GM12891 (cell line): ENCODE data around the gene EML3.
A peak's percentile ranks its signal among the peaks of the same experiment; 100 is the strongest.

ENCODE experiments used
- DNase-seq: peaks from one replicate; pipeline ENCODE4 v3.0.0; 2011; ENCODE audit warnings: low spot score; ENCODE audit not compliant: insufficient read length
- FAIRE-seq: peaks from 2 replicates; lab custom pipeline; 2011; peaks lifted over from hg19 to GRCh38; lab: Jason Lieb, UNC
- PAX5 ChIP-seq: IDR thresholded peaks from 2 replicates; pipeline ENCODE4 v1.6.1; 2011; ENCODE audit warnings: low read length, moderate library complexity, mild to moderate bottlenecking; ENCODE audit not compliant: insufficient read depth, severe bottlenecking
- POLR2A ChIP-seq: IDR thresholded peaks from 2 replicates; pipeline ENCODE4 v1.6.1; 2011; ENCODE audit warnings: low read depth, low read length, control low read depth
- POLR2AphosphoS5 ChIP-seq: IDR thresholded peaks from 2 replicates; pipeline ENCODE4 v1.6.1; 2011; ENCODE audit warnings: low read depth, low read length, control low read depth
- POU2F2 ChIP-seq: IDR thresholded peaks from 2 replicates; pipeline ENCODE4 v1.6.1; 2011; ENCODE audit warnings: low read depth, mild to moderate bottlenecking, control low read depth, low read length, moderate library complexity
- SPI1 ChIP-seq: IDR thresholded peaks from 2 replicates; pipeline ENCODE4 v1.6.1; 2011; ENCODE audit warnings: low read depth, low read length, control low read depth
- TAF1 ChIP-seq: IDR thresholded peaks from 2 replicates; pipeline ENCODE4 v1.6.1; 2011; ENCODE audit warnings: low read depth, low read length, control low read depth

The EML3 gene

GRCh38 chr11:62646825-62647608 lies 34.4 kb upstream of the EML3 start:
- TF ChIP-seq SPI1, result no peak
- no peak for TF ChIP-seq POLR2AphosphoS5
- TF ChIP-seq TAF1, result no peak
- no peak for TF ChIP-seq POU2F2
- TF ChIP-seq POLR2A, result no peak
- no peak for TF ChIP-seq PAX5
- DNase-seq (no peak), FAIRE-seq (no peak)

- TF ChIP-seq TAF1 (peak; percentile 92), PAX5 (peak; percentile 35), POLR2AphosphoS5 (peak; percentile 84), SPI1 (no peak), POU2F2 (peak; percentile 77), POLR2A (peak; percentile 81)
- FAIRE-seq (peak; percentile 94), DNase-seq (peak; percentile 100)
Observed at GRCh38 chr11:62645946-62646824, 33.6 kb upstream of the EML3 start, which contains the start of gene GANAB. TSS of gene GANAB (minus strand) at chr11:62646613. CDS start at chr11:62646599, 14 bp downstream.

- TF ChIP-seq POLR2A, result no peak
- no peak for TF ChIP-seq POU2F2
- TF ChIP-seq SPI1, result no peak
- no peak for TF ChIP-seq PAX5
- TF ChIP-seq TAF1, result no peak
- TF ChIP-seq POLR2AphosphoS5, result no peak
- FAIRE-seq (peak; percentile 28), DNase-seq (no peak)
Observed at GRCh38 chr11:62645671-62645945, 33.0 kb upstream of the EML3 start.

DNA sequence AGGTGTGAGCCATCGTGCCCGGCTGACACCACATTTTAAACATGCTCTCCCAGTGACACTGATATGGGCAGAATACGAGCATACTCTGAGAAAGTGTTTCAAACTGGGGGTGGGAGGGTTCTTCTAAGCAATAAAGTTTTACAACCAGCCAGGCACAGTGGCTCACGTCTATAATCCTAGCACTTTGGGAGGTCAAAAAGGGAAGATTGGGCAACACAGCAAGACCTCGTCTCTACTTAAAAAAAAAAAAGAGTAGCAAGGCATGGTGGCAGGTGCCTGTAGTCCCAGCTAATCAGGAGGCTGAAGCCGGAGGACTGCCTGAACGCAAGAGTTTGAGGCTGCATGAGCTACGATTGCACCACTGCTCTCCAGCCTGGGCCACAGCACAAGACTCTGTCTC lies 31.6 kb upstream of the EML3 start:
- FAIRE-seq (no peak), DNase-seq (no peak)
- no peak for TF ChIP-seq POLR2A
- TF ChIP-seq SPI1, result no peak
- TF ChIP-seq POU2F2, result no peak
- no peak for TF ChIP-seq TAF1
- no peak for TF ChIP-seq POLR2AphosphoS5
- TF ChIP-seq PAX5, result no peak

GRCh38 chr11:62632492-62632891 lies 19.9 kb upstream of the EML3 start:
- FAIRE-seq (no peak), DNase-seq (no peak)
- TF ChIP-seq POU2F2, result no peak
- TF ChIP-seq PAX5, result no peak
- TF ChIP-seq POLR2AphosphoS5, result no peak
- TF ChIP-seq POLR2A, result no peak
- TF ChIP-seq SPI1, result no peak
- no peak for TF ChIP-seq TAF1

DNA sequence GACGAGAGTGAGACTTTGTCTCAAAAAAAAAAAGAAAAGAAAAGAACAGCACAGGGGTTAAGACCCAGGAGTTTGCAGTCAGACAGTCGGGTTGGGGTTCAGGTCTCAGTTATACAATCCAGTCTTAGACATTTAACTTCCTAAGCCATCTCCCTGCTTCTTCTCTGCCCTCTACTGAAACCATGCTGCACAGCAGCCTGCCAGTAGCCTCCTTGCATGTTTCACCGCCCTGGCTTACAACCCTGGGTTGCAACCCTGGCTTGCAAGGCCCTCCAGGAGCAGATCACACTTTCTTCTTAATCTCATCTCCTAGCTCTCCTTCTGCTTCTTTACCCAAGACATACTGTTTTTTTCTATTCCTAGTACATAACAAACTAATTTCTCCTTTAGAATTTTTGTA lies 15.1 kb upstream of the EML3 start:
- FAIRE-seq, result no peak

DNA sequence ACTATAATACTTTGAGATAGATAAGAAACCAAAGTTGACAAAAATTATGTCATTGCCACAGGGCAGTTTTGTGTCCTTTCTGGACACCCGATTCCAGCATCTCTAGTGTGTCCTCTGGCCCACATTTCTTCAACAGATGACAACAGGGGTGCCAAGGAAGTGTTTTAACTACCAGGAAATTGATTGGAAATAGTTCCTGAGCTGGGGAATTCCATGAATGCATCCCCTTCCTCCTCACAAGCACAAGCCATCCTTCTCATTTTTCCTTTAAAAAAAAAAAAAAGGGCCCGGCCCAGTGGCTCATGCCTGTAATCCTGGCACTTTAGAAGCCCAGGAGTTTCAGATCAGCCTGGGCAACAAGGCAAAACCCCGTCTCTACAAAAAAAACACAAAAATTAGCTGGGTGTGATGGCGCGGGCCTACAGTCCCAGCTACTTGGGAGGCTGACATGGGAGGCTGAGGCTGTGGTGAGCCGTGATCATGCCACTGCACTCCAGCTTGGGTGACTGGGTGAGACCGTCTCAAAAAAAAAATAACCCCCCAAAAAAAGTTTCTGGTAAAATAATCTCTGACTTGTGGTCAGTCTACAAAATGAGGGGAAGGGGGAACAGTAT lies 10.0 kb upstream of the EML3 start:
- DNase-seq (no peak), FAIRE-seq (no peak)
- TF ChIP-seq POLR2AphosphoS5, result no peak
- TF ChIP-seq PAX5, result no peak
- no peak for TF ChIP-seq TAF1
- TF ChIP-seq SPI1, result no peak
- TF ChIP-seq POU2F2, result no peak
- no peak for TF ChIP-seq POLR2A

More for the DNA sequence above, 15.1 kb upstream of the EML3 start:
- no peak for DNase-seq
- TF ChIP-seq PAX5 (no peak), TAF1 (no peak), POLR2AphosphoS5 (no peak), SPI1 (no peak), POLR2A (no peak), POU2F2 (no peak)

DNA sequence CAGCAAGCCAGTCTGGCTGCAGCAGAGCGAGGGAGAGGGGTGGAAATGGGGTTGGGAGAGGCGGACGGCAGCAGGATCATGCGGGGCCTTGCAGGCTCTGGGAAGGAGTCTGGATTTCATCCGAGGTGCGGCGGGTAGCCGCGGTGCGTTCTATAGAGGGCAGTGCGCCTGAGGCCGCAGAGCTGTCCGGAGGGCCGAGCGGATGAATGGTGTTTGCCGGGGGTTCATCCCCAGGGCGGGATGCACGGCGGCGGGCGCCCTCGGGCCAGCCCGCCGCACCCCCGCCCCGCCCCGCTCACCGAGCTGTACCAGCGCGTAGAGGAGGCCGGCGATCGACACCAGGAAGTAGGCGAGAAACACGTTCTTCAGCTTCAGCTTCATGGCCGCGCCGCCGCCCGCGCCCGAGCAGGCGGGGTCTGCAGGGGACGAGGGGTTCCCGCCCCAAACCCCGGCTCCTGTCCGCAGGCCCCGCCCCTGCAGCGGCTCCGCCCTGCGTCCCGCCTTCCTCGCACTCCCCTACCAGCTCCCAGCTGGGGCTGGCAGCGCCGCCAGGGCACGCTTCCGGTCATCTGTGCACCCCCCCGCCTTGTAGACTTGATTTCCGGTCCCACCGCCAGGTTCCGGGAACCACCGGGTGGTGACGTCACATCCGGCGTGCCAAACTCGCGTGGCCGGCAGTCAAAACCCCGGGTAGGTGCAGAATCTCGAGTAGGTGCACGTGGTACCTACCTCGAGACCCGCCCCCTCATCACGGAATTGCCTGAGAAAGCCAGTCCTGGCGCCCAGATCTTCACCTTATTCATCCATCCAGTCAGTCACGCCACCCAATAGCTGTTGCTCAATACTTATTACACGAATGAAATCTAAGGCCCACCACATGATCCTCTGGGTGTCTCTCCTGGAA lies 9.2 kb upstream of the EML3 start, which contains the start of gene B3GAT3:
Gene B3GAT3, minus strand, starts transcription at position 420 of the 904 bp plus-strand sequence. Its CDS starts 39 bp downstream, at position 381.
- DNase-seq (peak; percentile 98), FAIRE-seq (peak; percentile 96)
- TF ChIP-seq POLR2A (peak; percentile 64), TAF1 (peak; percentile 21; the same call in 1 of the 2 replicates), POU2F2 (peak; percentile 23; the same call in 1 of the 2 replicates), SPI1 (no peak), PAX5 (no peak), POLR2AphosphoS5 (peak; percentile 81)
